ENCODE measurements around the gene DNAH2.

The DNAH2 gene

GRCh38 chr17:7716901-7717755 is at the start of gene DNAH2:
Gene DNAH2, plus strand, starts transcription at chr17:7717744. Its CDS starts 1,991 bp downstream, at chr17:7719735.
- peak; percentile 91 for DNase-seq (ENCODE audit: low spot score)

GRCh38 chr17:7668482-7668881 is 49.1 kb upstream of the DNAH2 start:
- DNase-seq (ENCODE audit: low spot score), result no peak
- FAIRE-seq, result no peak

More at GRCh38 chr17:7716901-7717755, at the start of gene DNAH2:
- no peak for FAIRE-seq

GRCh38 chr17:7673239-7673638 is 44.3 kb upstream of the DNAH2 start:
- DNase-seq (ENCODE audit: low spot score) (no peak), FAIRE-seq (no peak)

GRCh38 chr17:7674934-7675333 is 42.6 kb upstream of the DNAH2 start:
- no peak for DNase-seq (ENCODE audit: low spot score)
- FAIRE-seq, result no peak

GRCh38 chr17:7676533-7676932 is 41.0 kb upstream of the DNAH2 start:
- no peak for DNase-seq (ENCODE audit: low spot score)
- no peak for FAIRE-seq

- no peak for FAIRE-seq
Measured at GRCh38 chr17:7677388-7678067, 40.0 kb upstream of the DNAH2 start.

GRCh38 chr17:7684851-7685532 is 32.6 kb upstream of the DNAH2 start:
- no peak for FAIRE-seq

More at GRCh38 chr17:7677388-7678067, 40.0 kb upstream of the DNAH2 start:
- no peak for DNase-seq (ENCODE audit: low spot score)

GRCh38 chr17:7685533-7686221 is 31.9 kb upstream of the DNAH2 start:
- FAIRE-seq, result no peak
- peak; percentile 83 for DNase-seq (ENCODE audit: low spot score)

More at GRCh38 chr17:7684851-7685532, 32.6 kb upstream of the DNAH2 start:
- DNase-seq (ENCODE audit: low spot score), result no peak

- FAIRE-seq, result no peak
- DNase-seq (ENCODE audit: low spot score), result peak; percentile 61
Measured at GRCh38 chr17:7686222-7687071, 31.1 kb upstream of the DNAH2 start.

GRCh38 chr17:7687072-7687907 is 30.3 kb upstream of the DNAH2 start, which contains the start of gene TP53:
Gene TP53, minus strand, starts transcription at chr17:7687490. Its CDS starts 10,896 bp downstream, at chr17:7676594.
- DNase-seq (ENCODE audit: low spot score), result peak; percentile 72
- no peak for FAIRE-seq

- no peak for FAIRE-seq
- peak; percentile 92 for DNase-seq (ENCODE audit: low spot score)
Measured at GRCh38 chr17:7687908-7688807, 29.4 kb upstream of the DNAH2 start, which contains the start of gene WRAP53. Gene WRAP53, plus strand, starts transcription at chr17:7688477. Its CDS starts 172 bp downstream, at chr17:7688649.

- no peak for FAIRE-seq
- no peak for DNase-seq (ENCODE audit: low spot score)
Measured at GRCh38 chr17:7688808-7689316, 28.7 kb upstream of the DNAH2 start.

GRCh38 chr17:7695586-7695985 is 22.0 kb upstream of the DNAH2 start:
- no peak for DNase-seq (ENCODE audit: low spot score)
- FAIRE-seq, result no peak

- FAIRE-seq (no peak), DNase-seq (ENCODE audit: low spot score) (no peak)
Measured at GRCh38 chr17:7697828-7698588, 19.5 kb upstream of the DNAH2 start.

GRCh38 chr17:7700510-7700909 is 17.0 kb upstream of the DNAH2 start:
- FAIRE-seq, result no peak
- no peak for DNase-seq (ENCODE audit: low spot score)

- FAIRE-seq, result no peak
- no peak for DNase-seq (ENCODE audit: low spot score)
Measured at GRCh38 chr17:7701681-7702080, 15.9 kb upstream of the DNAH2 start.

- FAIRE-seq, result no peak
- DNase-seq (ENCODE audit: low spot score), result no peak
Measured at GRCh38 chr17:7702776-7703175, 14.8 kb upstream of the DNAH2 start.

Measured in urothelium cell line (cell line).